Neural progenitor cell (in vitro differentiated cells): ENCODE measurements around the gene USP32.
"Not testable (repeated sequence)": the region's sequence is repeated elsewhere in the genome, so short reads cannot be mapped to it uniquely, and the experiment has no call there.

ENCODE experiments used
- EZH2 ChIP-seq: fragments of 200-600 bp; sonication (generic); IDR thresholded peaks from 2 replicates; pipeline ENCODE4 v1.6.1; 2017; ENCODE audit warnings: antibody characterized with exemption, mild to moderate bottlenecking, moderate library complexity
- TF ChIP-seq, protein P1 (sequence below): fragments of 200-600 bp; sonication (generic); IDR thresholded peaks from 2 replicates; pipeline ENCODE4 v1.5.1; 2017; ENCODE audit warnings: antibody characterized with exemption, mild to moderate bottlenecking

DNA sequence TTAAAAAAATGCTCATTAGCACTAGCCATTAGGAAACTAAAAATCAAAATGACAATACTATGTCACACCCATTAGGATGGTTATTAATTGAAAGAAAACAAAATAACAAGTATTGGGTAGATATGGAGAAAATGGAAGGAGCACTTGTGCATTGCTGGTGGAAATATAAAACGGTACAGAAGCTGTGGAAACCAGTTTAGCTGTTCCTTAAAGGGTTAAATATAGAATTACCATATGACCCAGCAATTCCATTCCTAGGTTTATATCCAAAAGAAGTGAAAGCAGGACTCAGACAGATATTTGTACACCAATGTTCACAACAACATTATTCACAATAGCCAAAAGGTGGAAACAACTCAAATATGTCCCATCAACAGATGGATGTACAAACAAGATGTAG, 13.7 kb downstream of the USP32 start:
- TF ChIP-seq, protein P1, sequence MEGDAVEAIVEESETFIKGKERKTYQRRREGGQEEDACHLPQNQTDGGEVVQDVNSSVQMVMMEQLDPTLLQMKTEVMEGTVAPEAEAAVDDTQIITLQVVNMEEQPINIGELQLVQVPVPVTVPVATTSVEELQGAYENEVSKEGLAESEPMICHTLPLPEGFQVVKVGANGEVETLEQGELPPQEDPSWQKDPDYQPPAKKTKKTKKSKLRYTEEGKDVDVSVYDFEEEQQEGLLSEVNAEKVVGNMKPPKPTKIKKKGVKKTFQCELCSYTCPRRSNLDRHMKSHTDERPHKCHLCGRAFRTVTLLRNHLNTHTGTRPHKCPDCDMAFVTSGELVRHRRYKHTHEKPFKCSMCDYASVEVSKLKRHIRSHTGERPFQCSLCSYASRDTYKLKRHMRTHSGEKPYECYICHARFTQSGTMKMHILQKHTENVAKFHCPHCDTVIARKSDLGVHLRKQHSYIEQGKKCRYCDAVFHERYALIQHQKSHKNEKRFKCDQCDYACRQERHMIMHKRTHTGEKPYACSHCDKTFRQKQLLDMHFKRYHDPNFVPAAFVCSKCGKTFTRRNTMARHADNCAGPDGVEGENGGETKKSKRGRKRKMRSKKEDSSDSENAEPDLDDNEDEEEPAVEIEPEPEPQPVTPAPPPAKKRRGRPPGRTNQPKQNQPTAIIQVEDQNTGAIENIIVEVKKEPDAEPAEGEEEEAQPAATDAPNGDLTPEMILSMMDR: not testable (repeated sequence)
- not testable (repeated sequence) for TF ChIP-seq EZH2
